SU-DHL-6 (cell line): ENCODE measurements around the gene ZNF488.
"Not testable (repeated sequence)": the region's sequence is repeated elsewhere in the genome, so short reads cannot be mapped to it uniquely, and the experiment has no call there.

Source experiments
- H2AFZ ChIP-seq: fragments of 200-600 bp; sonication (generic); 2 replicates; pipeline ENCODE4 v1.6.1; 2014; ENCODE audit warnings: low read depth, mild to moderate bottlenecking, moderate library complexity, mixed read lengths, antibody characterized with exemption, low read length; ENCODE audit not compliant: severe bottlenecking
- H3F3A ChIP-seq: fragments of 200-600 bp; shearing (Covaris generic); 2 replicates; pipeline ENCODE4 v1.6.0; 2016; ENCODE audit warnings: antibody characterized with exemption, mild to moderate bottlenecking; ENCODE audit not compliant: insufficient read depth
- H3K27ac ChIP-seq: fragments of 200-600 bp; sonication (generic); 2 replicates; pipeline ENCODE4 v1.5.1; 2016; ENCODE audit warnings: low read depth, mild to moderate bottlenecking, low read length, moderate library complexity, mixed read lengths
- H3K27me3 ChIP-seq: fragments of 200-600 bp; sonication (generic), shearing (Covaris generic); 2 replicates; pipeline ENCODE4 v1.6.0; 2014; ENCODE audit warnings: mild to moderate bottlenecking, low read length
- H3K36me3 ChIP-seq: fragments of 200-600 bp; sonication (generic); 2 replicates; pipeline ENCODE4 v1.6.1; 2014; ENCODE audit warnings: mild to moderate bottlenecking, low read length, mixed read lengths
- H3K4me2 ChIP-seq: fragments of 300-600, 200-600 bp; shearing (Covaris generic), sonication (generic); 2 replicates; pipeline ENCODE4 v1.6.0; 2014; ENCODE audit warnings: low read length, low read depth, mild to moderate bottlenecking; ENCODE audit not compliant: poor library complexity, severe bottlenecking
- H3K4me3 ChIP-seq: fragments of 200-600 bp; sonication (generic); 2 replicates; pipeline ENCODE4 v1.5.1; 2014; ENCODE audit warnings: antibody characterized with exemption, low read length, mild to moderate bottlenecking, mixed read lengths; ENCODE audit not compliant: insufficient read depth, poor library complexity, severe bottlenecking
- H3K79me2 ChIP-seq: fragments of 200-600 bp; sonication (generic); 2 replicates; pipeline ENCODE4 v1.6.1; 2014; ENCODE audit warnings: mild to moderate bottlenecking, low read length, moderate library complexity; ENCODE audit not compliant: insufficient read depth
- H3K9ac ChIP-seq: fragments of 200-600 bp; sonication (generic); 2 replicates; pipeline ENCODE4 v1.7.0; 2014; ENCODE audit warnings: mild to moderate bottlenecking, low read length
- H3K9me2 ChIP-seq: fragments of 200-600 bp; sonication (generic); replicated peaks from 2 replicates; pipeline ENCODE4 v1.6.1; 2014; ENCODE audit warnings: low read length; ENCODE audit not compliant: insufficient read depth
- H3K9me3 ChIP-seq: fragments of 200-600 bp; sonication (generic); 2 replicates; pipeline ENCODE4 v1.6.1; 2014; ENCODE audit warnings: low read length, mixed read lengths; ENCODE audit not compliant: insufficient read depth
- H4K20me1 ChIP-seq: fragments of 200-600 bp; sonication (generic); 2 replicates; pipeline ENCODE4 v1.6.1; 2014; ENCODE audit warnings: low read depth, mild to moderate bottlenecking, antibody characterized with exemption, low read length, moderate library complexity, mixed read lengths
- EZH2phosphoT487 ChIP-seq: fragments of 200-600 bp; sonication (generic), shearing (Covaris generic); conservative IDR thresholded peaks from 2 replicates; pipeline ENCODE4 v1.6.1; 2018; ENCODE audit warnings: mild to moderate bottlenecking, antibody characterized with exemption, low read length, moderate library complexity, mixed read lengths
- TF ChIP-seq, protein P1 (sequence below): fragments of 200-600 bp; sonication (generic); IDR thresholded peaks from one replicate; pipeline ENCODE4 v1.5.1; 2017; ENCODE audit warnings: antibody characterized with exemption, mild to moderate bottlenecking, low read length, moderate library complexity; ENCODE audit not compliant: insufficient read depth, poor library complexity, severe bottlenecking

ZNF488 gene

DNA sequence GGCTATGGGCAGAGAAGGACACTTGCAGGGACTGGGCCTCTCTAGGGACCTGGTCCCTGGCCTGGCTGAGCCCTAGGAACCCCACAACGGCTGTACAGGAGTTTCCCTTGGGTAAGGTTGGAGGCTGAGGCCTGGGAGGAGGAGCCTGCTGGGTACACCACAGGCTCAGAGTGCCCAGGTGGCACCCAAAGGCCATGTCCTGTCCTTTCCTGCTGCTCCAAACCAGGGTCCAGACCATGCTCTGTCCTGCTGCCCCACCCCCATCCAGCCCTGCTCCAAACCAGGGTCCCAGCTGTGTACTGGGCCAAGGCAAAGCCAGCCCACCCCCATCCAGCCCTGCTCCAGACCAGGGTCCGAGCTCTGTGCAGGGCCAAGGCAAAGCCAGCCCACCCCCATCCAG lies 35.3 kb upstream of the ZNF488 start:
- H3K36me3 ChIP-seq: no peaks in the 10 kb centered on the region
- no peaks in the 10 kb centered on the region for H3K9me3 ChIP-seq
- TF ChIP-seq EZH2phosphoT487: no peak
- TF ChIP-seq, protein P1, sequence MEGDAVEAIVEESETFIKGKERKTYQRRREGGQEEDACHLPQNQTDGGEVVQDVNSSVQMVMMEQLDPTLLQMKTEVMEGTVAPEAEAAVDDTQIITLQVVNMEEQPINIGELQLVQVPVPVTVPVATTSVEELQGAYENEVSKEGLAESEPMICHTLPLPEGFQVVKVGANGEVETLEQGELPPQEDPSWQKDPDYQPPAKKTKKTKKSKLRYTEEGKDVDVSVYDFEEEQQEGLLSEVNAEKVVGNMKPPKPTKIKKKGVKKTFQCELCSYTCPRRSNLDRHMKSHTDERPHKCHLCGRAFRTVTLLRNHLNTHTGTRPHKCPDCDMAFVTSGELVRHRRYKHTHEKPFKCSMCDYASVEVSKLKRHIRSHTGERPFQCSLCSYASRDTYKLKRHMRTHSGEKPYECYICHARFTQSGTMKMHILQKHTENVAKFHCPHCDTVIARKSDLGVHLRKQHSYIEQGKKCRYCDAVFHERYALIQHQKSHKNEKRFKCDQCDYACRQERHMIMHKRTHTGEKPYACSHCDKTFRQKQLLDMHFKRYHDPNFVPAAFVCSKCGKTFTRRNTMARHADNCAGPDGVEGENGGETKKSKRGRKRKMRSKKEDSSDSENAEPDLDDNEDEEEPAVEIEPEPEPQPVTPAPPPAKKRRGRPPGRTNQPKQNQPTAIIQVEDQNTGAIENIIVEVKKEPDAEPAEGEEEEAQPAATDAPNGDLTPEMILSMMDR: no peak
- no peaks in the 10 kb centered on the region for H3K27me3 ChIP-seq
- H3K9ac ChIP-seq: no peak overlapping the region
- no peaks in the 10 kb centered on the region for H4K20me1 ChIP-seq
- no peak overlapping the region for H3K4me2 ChIP-seq
- H3K9me2 ChIP-seq: no peaks in the 10 kb centered on the region
- no peak overlapping the region for H3K27ac ChIP-seq
- H2AFZ ChIP-seq: no peak overlapping the region
- no peaks in the 10 kb centered on the region for H3F3A ChIP-seq
- no peaks in the 10 kb centered on the region for H3K79me2 ChIP-seq
- no peak overlapping the region for H3K4me3 ChIP-seq

DNA sequence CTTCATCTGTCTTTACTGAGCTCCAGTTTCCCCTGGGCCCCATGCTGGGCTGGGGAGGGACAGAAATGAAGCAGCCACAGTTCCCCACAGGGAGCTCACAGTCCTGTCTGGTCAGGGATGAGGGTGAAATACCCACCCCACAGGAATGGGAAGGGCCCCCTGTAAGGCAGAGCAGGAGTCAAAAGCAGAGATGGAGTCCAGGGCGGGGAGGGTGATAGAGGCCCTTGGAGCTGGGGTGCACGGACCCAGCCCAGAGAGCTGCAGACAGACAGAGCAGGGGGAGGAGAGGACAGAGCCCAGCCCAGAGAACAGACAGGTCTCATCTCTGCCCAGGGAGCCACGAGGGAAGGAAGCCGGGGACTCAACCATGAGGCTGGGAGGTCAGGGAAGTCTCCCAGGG lies 34.9 kb upstream of the ZNF488 start:
- TF ChIP-seq, protein P1: no peak
- no peak for TF ChIP-seq EZH2phosphoT487
- Histone ChIP-seq H3K27me3 (no peaks in the 10 kb centered on the region), H3K79me2 (no peaks in the 10 kb centered on the region), H3K4me2 (no peak overlapping the region), H2AFZ (no peak overlapping the region), H3K4me3 (no peak overlapping the region), H3K27ac (no peak overlapping the region), H3K9ac (no peak overlapping the region), H4K20me1 (no peaks in the 10 kb centered on the region), H3K36me3 (no peaks in the 10 kb centered on the region), H3K9me2 (no peaks in the 10 kb centered on the region), H3F3A (no peaks in the 10 kb centered on the region), H3K9me3 (no peaks in the 10 kb centered on the region)

DNA sequence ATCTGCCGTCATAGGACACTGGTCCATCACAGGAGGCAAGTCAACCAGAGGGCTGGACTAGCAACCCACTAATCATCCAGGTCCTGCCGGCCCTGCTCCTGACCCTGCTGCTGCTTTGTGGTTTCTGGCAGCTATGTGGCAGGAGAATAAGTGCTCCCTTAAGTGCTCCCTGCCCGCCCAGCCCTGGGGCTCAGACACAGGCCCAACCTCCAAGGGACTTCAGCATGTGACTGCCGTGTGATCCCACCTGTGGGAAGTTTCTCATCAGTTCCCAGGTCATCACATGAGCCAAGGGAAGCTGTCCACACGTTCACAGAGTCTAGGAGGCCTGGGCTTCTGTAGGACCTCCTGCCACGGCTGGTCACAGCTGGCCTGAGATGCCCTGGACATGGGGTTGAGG lies 34.2 kb upstream of the ZNF488 start:
- TF ChIP-seq, protein P1: no peak
- no peak for TF ChIP-seq EZH2phosphoT487

DNA sequence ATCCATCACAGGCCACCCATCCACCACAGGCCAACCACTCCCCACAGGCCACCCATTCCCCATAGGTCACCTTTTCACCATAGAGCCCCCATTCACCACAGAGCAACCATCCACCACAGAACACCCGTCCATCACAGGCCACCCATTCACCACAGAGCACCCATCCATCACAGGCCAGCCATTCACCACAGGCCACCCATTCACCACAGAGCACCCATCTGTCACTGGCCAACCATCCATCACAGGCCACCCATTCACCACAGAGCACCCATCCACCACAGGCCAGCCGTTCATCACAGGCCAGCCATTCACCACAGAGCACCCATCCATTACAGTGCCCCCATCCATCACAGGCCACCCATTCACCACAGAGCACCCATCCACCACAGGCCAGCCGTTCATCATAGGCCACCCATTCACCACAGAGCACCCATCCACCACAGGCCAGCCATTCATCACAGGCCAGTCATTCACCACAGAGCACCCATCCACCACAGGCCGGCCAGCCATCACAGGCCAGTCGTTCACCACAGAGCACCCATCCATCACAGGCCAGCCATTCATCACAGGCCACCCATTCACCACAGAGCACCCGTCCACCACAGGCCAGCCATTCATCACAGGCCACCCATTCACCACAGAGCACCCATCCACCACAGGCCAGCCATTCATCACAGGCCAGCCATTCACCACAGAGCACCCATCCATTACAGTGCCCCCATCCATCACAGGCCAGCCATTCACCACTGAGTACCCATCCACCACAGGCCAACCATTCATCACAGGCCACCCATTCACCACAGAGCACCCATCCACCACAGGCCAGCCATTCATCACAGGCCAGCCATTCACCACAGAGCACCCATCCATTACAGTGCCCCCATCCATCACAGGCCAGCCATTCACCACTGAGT lies 32.5 kb upstream of the ZNF488 start:
- H4K20me1 ChIP-seq, H3K9me3 ChIP-seq, H3K27me3 ChIP-seq, H2AFZ ChIP-seq, H3K4me2 ChIP-seq, H3K9ac ChIP-seq, H3K79me2 ChIP-seq, H3K27ac ChIP-seq, H3K9me2 ChIP-seq, H3K36me3 ChIP-seq, H3K4me3 ChIP-seq, H3F3A ChIP-seq: not testable (repeated sequence)

More for the DNA sequence above, 34.2 kb upstream of the ZNF488 start:
- Histone ChIP-seq H3K9me2 (no peaks in the 10 kb centered on the region), H3K9me3 (no peaks in the 10 kb centered on the region), H2AFZ (no peak overlapping the region), H3K4me2 (no peak overlapping the region), H3F3A (no peaks in the 10 kb centered on the region), H3K27ac (no peak overlapping the region), H3K36me3 (no peaks in the 10 kb centered on the region), H3K79me2 (no peaks in the 10 kb centered on the region), H3K27me3 (no peaks in the 10 kb centered on the region), H3K9ac (no peak overlapping the region), H3K4me3 (no peak overlapping the region), H4K20me1 (no peaks in the 10 kb centered on the region)
